Esophagus mucosa (tissue), 1 donor: ENCODE measurements around the gene RNF208. TPM values are rescaled to one million over a fixed set of nuclear protein-coding genes. Genes with fewer than 3 reads are reported as not detected.

ENCODE experiments used
- ATAC-seq: fragments of 200-7000 bp; cut with Tn5 transposase; one replicate; pipeline ENCODE4 v1.9.1; 2020
- total RNA-seq: library from RNA; stranded (reverse); gene quantifications from one replicate; pipeline ENCODE4 v1.2.4, GENCODE V29; 2023
- donor health status: DM: yes; HTN: yes; CAD: no.

Gene RNF208
- total RNA-seq, 1 donor from 2014 or later, result 11.2 TPM

DNA sequence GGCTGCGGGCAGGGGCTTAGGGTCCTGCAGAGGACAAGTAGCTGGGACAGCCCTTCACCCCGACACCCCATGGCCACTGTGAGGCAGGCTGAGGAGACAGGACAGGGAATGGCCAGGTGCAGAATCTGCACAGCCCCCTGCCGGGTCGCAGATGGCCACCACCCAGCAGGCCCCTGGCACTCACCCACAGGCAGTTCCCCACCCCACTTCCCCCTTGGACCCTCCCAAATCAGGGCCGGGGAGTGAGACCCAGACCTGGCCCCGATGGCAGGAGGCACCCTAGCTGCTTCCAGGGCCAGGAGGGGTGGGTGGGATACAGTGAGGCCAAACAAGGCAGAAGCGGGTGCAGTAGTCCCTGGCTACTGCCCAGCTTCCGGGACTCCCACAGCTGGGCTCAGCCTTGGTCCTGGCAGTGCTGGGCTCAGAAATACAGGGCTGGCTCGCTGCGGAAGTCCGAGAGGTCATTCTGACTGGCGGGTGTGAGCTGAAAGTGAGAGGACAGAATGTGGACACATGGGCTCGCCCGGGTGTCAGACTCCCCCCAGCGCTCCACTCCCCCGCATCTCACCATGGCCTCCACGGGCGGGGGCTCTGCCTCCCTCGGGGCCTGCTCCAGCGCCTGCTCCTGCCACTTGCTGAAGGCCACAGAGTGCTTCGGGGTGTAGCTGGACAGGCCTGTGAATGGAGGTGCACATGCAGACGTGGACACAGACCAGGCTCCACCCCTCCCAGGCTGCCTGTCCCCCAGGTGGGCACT, 30.2 kb downstream of the RNF208 start:
- no peak for ATAC-seq

DNA sequence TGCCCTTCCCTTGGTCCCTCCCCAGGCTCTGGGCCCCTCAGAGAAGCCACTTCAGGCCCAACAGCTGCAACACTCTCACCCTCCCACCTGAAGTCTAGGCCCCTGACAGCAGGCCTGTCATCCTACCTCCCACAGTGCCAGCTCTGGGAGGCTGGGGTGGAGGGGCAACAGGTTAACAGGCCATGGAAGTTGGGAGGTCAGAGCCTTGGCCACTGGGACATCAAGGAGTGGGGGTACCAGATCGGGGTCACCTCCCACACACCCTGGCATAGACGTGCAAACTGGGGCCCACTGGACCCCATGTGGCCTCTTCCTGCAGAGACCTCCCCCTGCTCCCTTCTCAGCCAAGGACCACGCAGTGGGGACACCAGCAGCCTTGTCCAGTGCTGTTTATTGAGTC, 30.8 kb downstream of the RNF208 start:
- no peak for ATAC-seq

DNA sequence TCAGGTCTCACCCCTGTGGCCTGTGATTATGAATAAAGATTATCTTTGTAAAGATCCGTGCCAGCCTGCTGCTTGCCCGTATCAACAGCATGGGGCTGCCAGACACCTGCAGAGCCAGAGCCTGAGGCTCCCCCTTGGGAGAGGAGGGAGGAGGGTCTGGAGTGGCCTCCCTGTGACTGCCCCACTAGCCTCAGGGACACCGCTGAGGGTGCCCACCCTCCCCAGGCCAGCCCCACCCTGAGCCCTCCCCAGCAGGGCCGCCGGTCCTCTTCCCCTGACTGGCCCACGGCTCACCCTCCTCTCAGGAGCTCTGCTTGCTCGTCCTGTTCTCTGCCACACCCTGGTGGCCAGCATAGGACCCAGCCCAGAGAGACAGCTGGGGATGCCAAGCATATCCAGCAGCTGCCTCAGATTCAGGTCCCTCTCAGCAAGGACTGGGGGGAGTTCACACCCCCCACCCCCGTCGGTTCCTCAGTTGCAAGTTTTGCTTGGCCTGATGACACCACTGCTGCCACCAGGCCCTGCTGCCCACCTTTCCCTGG, 31.7 kb downstream of the RNF208 start:
- peak; percentile 12 for ATAC-seq

DNA sequence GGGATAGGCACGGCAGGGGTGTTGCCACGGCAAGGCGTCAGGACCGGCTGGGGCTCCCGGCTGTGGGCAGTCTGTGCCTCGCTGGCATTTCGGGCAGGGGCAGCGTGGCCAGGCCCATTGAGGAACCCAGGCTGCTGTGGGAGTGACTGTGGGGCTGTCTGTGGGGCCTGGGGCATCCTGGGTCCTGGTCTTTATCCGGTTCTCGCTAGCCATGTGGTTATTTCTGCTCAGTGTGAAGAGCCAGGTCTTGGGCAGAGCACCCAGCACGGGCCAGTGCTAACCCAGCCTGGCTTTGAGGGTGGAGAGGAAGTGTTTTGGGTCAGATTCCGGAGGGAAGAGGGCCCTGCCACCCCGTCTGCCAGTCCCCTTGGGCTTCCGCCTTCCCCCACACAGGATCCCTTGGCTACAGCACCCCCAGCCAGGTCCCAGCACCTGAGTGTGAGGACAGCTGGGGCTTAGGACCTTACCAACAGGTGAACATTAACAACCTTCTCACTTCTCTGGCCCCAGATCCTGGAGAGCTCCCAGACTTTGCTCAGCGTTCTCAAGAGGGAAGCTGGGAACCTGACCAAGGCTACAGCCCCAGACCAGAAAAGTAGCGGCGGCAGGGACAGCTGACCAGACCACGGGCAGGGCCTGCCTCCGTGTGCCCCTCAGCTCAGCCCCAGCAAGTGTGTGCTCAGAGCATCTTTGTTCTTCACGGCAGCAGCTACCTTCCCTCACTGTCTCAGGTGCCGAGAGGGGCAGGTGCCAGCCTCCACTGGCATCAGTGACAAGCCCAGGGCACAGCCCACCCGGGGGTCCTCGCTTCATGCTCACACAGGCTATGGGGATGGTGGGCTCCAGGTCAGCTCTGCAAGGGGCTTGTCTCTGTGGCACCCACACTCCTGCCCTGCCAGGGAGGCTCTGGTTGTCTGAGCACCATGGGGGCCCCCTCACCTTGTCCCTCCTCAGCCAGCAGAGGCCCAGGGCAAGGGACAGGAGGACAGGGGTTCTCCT, 32.4 kb downstream of the RNF208 start:
- ATAC-seq, result no peak

DNA sequence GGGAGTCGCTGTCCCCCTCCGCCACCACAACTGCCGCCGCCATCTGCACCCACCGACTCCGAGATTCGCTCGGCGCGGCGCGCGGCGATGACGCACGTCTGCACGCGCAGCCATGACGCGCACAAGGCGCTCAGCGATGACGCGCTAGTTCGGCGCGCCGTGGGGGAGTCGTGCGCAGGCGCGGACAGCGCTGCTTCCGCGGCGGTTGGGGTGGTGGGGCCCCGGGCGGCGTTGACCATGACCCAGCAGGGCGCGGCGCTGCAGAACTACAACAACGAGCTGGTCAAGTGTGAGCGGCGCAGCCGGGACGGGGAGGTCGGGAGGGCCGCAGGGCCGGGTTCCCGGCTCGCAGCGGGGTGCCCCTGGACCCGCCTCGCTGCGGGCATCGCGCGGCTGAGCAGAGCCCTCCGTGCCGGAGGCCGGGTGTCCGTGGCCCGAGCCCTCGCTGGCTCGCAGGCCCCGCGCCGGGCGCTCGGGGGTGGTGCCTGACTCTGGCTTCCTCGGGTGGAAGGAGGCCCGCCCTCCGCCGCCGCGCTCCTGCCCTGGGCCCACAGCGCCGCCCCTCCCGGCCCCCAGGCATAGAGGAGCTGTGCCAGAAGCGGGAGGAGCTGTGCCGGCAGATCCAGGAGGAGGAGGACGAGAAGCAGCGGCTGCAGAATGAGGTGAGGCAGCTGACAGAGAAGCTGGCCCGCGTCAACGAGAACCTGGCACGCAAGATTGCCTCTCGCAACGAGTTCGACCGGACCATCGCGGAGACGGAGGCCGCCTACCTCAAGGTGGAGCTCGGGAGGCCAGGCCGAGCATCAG, 33.3 kb downstream of the RNF208 start, which contains the start of the genes ANAPC2 and SSNA1:
Gene ANAPC2 (minus strand): TSS at position 71 of the 807 bp plus-strand sequence. CDS start 28 bp downstream, at position 43.
Gene SSNA1 (plus strand): TSS at position 187 of the 807 bp plus-strand sequence. CDS start 51 bp downstream, at position 238.
- ATAC-seq, result peak; percentile 84

DNA sequence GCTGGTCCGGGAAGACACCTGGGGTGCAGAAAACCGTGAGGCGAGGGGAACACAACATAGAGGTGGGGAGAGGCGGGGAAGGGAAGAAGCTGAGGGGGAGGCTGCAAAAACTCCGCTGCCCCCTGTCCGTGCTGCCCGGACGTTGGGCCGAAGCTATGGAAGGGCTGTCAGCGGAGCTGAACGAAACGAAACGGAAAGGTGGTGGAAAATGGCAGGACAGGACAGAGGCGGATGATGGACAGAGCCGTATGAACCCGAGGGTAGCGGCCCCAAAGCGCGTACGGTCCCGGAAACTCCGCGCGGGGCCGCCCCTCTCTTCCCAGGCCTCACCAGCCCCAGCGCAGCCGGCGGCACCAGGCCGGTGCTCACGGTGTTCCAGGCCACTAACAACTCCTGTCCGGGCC, 34.0 kb downstream of the RNF208 start:
- ATAC-seq, result no peak

DNA sequence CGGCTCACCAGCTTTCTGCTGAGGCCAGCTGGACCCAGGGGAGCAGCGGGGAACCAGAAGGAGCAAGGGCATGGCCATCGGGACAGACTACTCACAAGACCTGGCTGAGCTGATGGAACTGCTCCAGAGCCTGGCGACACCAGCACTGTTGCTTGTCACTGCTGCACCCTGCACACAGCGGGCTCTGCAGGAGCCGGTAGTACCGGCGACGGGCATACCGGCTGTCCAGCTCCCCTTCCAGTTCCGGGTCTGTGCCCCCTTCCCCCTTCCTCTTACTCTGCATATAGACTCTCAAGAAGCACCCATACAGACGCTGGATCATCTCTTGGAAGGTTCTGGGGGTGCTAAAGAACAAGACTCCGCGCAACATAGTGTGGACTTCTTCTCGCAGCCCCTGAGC, 34.7 kb downstream of the RNF208 start:
- ATAC-seq, result no peak

DNA sequence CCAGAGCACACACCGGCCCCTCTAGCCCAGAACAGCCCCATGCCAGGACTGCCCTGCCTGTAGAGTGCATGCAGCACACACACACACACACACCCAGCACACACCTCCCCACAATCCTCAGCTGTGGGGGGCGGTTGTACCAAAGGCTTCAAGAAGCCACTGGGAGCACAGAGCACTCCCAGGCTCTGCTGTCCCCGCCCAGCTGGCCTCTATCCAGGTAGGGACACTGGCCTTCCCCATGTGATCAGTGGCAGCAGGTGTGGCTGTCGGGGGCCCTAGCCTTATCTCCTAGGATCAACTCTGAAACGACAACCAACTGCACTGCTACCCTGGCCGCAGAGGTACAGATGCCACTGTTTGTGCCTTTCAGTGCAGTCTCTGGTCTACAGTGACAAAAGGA, 35.7 kb downstream of the RNF208 start:
- ATAC-seq, result no peak

DNA sequence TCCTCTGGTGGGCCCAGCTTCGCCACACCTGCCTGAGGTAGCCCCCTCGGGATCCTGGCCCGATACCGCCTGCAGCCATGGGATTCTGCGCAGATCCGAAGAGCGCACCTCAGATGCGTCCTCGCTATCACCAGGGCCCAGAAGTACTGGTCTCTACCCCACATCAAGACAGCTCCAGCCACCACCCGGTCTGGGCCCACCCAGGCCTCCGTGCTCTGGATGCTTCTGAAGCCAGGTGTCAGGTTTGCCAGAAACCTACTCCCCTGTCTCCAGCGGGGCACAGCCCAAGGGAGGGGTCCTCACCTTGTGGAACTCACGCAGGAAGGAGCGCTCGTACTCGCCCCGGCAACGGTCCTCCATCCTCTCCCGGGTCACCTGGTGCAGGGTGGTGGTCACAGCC, 36.1 kb downstream of the RNF208 start:
- ATAC-seq, result no peak

DNA sequence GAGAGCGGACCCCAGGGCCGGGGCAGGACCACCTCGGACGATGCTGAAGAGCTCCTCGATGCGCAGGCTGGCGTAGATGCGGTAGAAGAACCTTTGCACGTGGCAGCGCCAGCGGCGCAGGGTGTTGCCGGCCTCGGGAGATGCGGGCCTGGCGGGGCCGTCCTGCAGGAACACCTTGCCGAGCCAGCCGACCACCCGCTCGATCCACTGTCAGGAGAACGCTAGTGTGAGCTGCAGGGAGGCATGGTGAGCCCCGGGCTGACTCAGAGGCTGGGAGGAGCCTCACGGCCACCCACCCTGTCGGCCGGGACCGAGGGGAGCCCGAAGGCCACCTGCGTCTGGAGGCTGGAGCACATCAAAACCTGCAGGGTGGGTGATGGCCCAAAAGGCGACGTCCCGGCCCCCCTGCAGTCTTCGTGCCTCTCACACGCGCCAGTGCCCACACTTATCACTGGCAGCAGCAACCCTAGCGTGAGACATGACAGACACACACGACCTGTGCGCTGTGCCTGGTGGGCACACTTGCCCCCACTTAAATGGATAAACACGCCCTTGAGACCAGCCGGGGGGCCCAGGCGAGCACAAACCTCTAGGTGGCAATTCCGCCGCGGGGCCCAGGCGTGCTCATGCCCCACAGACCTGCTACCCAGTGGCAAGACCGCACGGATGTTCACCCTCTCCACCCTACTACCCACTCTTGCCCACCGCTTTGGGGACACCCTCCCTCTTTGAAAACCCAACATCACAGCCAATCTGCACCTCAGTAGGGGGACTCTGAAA, 37.0 kb downstream of the RNF208 start:
- no peak for ATAC-seq

DNA sequence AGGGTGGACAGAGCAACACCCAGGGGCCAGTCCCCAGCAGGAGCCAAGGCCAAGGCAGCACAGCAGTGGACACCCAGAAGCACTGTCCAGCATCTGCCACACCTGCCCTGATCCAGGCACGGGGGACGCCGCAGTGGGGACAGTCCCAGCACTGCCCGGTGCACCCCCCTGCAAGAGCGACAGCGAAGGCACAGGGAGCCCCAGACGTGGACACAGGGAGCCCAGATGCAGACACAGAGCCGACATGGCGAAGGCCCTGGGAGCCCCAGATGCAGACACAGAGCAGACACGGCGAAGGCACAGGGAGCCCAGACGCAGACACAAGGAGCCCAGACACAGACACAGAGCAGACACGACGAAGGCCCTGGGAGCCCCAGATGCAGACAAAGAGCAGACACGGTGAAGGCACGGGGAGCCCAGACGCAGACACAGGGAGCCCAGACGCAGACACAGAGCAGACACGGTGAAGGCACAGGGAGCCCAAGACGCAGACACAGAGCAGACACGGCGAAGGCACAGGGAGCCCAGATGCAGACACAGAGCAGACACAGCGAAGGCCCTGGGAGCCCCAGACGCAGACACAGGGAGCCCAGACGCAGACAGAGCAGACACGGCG, 38.0 kb downstream of the RNF208 start:
- no peak for ATAC-seq

DNA sequence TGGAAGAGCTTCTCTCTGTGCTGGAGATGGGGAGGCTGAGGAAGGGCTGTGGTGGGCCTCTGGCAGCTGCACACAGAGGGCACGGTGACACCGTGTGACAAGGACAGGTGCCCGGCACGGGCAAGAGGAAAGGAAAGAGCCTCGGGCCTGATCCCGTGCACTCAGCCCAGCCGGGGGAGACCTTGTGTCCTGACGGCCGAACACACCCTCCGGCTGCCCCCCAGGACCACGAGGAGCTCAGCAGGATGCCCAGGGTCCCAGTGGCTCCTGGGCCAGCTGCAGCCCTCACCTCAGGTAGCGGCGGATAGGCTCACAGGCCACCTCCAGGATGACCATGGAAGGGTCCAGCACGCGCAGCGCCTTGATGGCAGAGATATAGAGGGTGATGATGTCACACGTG, 39.2 kb downstream of the RNF208 start:
- no peak for ATAC-seq

DNA sequence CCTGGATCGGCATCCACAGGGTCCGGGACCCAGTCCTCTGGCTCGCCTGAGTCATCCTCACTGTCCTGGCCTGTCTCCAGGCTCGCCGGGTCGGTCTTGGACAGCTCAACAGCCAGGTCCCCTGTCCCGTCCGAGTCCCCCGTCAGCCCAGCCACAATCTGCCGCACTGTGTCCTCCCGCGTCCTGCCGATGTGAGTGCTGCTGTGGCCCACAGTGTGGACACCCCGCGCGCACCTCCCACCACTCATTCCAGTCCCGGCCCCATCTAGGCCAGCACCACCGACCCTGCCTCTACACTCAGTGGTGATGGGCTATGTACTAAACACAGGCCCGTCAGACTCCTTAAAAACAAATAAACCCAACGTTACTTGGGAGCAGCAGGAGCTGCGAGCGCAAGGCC, 40.4 kb downstream of the RNF208 start:
- ATAC-seq, result no peak

DNA sequence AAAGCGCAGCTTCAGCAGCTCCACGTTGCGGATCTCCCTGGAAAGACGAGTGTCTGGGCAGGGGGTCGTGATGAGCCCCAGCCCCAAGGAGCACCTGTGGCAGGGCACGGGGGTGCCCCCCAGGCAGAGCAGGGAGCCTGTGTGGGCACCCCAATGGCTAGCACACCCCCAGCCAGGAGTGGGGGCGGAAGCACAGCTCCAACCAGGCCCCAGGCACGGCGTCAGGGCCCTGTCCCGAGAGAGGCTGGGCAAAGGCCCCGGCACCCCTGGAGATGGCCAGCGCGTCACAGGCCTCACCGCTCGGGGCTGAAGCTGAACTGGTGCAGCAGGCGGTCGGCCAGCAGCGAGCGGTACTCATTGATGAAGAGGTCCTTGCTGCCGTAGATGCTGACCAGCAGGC, 41.5 kb downstream of the RNF208 start:
- no peak for ATAC-seq

DNA sequence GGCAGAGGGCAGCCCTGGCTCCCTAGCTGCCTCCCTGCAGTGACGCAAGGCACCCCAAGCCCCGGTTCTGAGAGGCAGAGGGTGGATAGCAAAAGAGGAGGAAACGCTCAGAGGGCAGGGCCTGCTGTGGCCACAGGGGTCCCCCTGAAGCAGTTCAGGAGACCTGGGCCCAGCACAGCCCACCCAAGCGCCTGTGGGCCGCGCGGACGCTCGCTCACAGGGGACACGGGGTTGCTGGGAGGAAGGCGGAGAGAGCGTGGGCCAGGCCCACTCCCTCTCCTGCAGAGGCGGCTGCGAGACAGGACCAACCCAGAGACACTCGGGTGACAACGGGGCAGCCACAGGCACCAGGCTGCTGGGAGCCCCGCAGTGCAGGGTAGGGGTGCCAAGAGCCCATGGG, 42.3 kb downstream of the RNF208 start:
- ATAC-seq, result no peak

DNA sequence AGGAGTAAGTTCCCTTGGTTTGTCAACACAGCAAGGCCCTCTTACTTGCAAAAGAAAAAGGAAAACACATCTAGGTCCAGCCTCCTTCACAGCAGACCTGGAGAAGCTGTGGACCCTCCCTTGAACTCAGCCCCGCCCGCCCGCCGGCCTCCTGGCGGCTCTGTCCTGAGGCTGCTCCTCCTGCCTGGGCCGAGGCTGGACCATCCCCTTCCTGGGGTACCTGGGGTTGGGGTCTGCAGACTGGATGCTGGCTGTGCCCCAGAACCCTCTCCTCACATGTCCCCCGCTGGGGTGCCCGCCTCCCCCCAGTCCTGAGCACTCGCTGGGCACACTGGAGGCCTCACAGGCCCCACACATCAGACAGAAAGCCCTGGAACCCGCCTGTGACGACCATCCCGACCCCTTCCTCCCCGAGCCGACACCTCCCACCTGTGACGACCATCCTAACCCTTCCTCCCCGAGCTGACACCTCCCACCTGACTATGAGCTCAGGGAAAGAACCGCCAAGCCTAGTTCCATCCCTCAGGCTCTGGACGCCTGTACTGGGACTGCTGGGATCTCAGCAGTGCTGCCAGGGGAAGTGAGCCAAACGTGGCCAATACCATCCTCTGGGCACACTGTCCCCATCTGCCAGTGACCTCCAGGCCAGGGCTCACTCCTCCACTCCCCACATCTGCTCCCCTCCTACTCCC, 43.0 kb downstream of the RNF208 start:
- ATAC-seq, result no peak

DNA sequence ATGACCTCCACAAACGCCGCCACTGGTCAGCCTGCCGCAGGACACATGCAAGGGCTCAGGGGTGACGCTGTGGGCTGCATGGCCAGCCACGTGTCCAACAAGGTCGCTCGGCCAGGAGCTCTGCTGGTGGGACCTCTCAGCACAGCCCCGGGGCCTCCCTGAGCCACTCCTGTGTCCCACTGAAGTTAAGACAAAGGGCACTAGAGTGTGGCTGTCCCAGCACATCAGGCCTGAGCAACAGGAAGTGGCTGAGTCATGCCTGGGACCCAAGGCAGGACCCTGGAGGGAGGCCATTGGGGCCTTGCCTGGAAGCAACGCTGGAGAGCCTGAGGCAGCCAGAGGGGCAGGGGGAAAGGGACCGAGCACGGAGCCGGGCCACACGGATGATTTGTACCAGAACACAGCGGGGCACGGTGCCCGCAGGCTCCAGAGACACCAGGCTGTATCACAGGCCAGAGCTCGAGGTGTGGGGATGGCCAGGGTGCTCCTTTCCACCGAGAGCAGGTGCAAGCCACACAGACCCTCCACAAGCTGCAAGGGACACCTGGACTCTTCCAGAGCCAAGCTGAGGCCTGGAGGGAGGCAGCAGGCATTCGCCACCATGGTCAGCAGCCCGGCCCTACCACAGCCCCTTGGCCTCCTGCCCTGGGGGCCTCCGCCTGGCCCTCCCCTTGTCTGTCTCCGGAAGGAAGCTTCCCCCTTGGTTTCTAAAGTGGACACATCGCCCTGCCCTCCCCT, 43.7 kb downstream of the RNF208 start:
- no peak for ATAC-seq

DNA sequence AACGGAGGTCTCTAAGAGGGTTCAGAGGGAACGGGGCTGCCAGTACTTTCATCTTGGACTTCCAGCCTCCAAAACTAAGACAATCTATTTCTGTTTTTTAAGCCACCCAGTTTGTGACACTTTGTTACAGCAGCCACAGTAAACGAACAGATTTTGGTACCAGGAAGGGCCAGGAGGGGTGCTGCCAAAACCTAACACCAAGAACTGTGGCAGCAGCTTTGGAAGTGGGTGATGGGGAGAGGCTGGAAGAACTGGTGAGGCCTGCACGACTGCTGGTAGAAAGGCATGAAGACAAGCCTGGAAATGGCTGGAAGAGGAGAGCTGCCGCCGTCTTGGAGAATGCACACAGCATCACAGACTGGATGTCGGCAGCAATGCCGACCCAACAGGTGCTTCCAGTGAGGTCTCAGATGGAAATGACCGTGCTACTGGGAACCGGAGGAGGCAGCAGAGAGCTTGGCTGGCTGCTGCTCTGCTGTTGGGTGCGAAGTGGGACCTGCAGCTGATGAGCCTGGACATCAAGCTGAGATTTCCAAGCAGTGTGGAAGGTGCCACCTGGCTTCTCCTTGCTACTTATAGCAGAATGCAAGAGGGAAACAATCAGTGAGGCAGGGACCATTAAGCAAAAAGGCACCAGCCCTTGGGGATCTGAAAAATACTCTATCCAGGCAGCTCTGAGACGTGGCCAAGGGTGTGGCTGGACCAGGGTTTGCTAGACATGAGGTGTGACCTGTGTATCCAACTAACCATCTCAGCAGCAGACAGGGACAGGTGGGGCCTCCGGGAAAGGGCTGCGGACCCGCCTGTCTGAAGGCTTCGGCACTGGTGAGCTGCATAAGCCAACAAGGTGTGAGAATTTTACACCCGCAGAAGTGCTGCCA, 45.5 kb downstream of the RNF208 start:
- peak; percentile 47 for ATAC-seq
